ENCODE measurements around the gene WNT9B.

Gene WNT9B

DNA sequence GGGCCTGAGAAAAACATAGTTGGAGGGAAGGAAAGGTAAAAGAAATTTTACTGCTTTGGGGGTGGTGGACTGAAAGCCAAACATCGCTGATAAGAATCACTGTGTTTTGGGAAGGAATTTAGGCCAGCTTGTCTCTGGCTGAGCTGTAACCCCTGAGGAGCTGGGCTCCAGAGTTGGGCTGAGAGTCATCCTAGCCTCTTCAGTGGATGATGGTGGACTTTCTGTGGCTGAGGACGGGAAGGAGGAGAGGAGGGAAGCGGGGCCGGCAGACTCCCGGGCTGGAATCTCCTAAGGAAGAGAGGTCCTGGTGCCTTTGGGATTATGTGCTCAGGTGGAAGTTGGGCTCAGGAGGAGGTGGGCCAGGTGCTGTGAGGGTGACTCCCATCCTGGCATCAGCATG lies 8.6 kb downstream of the WNT9B start:
- DNase-seq, result no peak

GRCh38 chr17:46862949-46863348 lies 11.6 kb downstream of the WNT9B start:
- DNase-seq, result no peak

DNA sequence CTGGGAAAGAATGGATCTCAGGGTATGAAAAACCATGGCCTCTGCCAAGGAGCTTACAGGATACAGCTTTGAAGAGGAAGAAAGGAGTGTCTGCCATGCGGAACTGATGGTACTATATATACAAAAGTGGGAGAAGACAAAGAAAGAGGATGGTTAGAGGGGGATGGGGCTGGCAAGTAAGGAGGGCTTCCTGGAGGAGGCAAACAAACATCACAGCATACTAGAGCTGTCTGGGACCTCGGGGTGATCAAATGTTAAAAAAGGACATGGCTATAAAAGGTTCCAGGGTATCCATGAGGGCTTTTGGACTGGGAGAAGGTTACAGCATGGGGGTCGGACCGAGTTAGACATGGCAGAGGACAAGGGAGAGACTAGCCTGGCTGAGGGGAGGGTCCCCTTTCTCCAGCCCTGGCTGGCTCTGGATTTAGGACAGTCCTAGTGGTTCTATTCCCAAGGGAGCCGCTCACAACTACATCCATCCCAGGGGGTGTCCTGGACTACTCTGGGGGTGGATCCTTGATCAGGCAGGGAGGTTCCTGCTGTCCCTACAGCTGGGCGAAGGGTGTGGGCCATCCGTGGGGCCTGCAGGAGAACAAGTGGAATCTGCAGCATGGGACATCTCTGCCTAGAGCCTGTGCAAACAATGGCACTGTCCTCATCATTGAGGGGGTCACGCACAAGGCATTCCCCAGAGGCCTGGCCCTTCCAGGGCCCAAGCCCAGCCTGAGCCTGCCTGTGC lies 12.2 kb downstream of the WNT9B start:
- no peak for DNase-seq

DNA sequence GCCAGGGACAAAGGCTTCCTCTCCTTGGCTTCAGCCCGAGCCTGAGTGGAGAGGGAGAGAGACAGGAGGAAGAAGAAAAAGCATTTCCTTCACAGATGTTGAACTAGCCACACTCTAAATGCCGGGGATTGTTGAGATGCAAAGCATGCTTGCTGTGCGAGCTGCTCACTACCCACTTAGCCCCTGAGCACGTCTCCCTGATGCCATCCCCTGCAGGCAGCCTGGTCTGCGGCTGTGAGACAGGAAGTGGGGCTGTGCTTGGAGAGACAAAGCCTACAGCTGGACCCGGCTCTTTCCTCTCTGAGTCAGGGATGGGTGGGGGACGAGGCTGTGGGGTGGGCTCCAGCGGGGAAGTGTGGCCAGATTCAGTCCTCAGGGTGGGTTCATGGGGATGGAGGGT lies 13.7 kb downstream of the WNT9B start:
- DNase-seq, result no peak

GRCh38 chr17:46866325-46866724 lies 14.9 kb downstream of the WNT9B start:
- no peak for DNase-seq

GRCh38 chr17:46866747-46867146 lies 15.4 kb downstream of the WNT9B start:
- no peak for DNase-seq

- DNase-seq, result no peak
Measured at GRCh38 chr17:46868689-46869187, 17.4 kb downstream of the WNT9B start.

DNA sequence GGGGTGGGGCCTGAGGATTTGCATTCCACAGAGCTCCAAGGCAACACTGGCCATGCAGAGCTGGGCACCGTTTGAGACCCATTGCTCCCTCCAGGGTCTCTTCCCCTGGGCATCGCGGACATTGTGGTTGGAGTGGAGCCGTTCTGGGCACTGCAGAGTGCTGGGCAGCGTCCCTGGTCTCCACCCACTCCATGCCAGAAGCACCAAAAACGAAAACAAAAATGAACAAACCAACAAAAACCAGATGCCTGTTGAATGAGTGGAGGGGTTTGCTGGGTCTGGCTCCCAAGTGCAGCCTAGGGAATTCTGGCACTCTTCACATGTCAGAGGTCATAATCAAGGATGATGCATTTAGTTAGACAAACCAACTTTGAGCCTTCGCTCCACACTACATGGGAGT lies 17.9 kb downstream of the WNT9B start:
- no peak for DNase-seq

DNA sequence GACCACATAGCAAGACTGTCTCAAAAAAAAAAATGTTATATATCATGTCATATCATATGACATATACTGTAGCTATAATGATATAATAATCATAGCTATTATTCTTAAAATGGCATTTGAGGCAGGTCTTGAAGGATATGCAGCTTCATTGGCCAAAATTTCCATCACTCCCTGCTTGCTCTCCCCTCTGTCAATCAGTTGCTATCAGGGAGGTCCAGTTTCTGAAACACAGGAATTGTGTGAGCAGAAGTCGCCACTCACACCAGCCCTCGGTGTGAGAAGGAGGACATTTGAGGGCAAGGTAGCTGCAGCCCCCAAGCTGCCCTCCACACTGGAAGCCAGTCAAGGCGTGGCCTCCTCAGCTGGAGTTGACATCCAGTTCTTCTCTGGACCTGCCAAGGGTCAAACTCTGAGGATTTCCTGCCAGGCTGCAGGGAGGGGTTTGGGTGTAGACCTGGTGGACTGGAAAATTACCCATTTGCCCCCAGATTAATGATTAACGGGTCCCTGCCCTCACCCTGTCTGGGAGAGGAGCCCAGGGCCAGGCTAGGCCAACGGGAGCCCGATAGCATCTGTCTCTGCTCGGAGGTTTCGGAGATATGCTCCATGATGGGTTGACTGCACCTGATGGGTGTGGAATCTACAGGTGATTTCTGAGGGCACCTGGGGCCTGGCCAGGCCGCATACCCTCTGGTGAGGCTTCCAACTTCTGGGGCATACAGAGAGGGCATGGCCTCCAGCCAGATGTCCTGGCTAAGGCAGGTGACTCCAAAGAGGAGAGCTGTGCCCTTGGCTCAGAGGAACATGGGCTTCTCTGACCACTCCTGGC lies 18.8 kb downstream of the WNT9B start:
- DNase-seq, result no peak

DNA sequence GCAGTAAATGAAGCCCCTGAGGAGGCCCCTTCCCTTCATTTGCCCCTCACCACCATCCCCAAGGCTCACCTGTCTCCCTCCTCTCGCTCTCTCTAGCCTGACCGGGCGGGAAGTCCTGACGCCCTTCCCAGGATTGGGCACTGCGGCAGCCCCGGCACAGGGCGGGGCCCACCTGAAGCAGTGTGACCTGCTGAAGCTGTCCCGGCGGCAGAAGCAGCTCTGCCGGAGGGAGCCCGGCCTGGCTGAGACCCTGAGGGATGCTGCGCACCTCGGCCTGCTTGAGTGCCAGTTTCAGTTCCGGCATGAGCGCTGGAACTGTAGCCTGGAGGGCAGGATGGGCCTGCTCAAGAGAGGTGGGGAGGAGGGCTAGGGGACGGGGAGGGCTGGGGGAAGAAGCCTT lies 21.0 kb downstream of the WNT9B start:
- DNase-seq, result no peak

GRCh38 chr17:46873941-46874645 lies 22.7 kb downstream of the WNT9B start:
- no peak for DNase-seq

DNA sequence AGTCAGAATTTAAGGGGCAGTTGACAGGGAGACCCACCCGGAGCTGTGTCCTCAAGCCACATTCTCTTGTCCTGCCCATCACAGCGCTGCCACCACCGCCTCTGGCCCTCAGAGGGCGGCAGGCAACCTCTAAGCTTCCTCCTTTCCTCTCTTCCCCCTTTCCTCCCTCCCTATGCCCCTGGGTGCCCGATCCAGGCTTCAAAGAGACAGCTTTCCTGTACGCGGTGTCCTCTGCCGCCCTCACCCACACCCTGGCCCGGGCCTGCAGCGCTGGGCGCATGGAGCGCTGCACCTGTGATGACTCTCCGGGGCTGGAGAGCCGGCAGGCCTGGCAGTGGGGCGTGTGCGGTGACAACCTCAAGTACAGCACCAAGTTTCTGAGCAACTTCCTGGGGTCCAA lies 23.5 kb downstream of the WNT9B start:
- DNase-seq, result no peak

DNA sequence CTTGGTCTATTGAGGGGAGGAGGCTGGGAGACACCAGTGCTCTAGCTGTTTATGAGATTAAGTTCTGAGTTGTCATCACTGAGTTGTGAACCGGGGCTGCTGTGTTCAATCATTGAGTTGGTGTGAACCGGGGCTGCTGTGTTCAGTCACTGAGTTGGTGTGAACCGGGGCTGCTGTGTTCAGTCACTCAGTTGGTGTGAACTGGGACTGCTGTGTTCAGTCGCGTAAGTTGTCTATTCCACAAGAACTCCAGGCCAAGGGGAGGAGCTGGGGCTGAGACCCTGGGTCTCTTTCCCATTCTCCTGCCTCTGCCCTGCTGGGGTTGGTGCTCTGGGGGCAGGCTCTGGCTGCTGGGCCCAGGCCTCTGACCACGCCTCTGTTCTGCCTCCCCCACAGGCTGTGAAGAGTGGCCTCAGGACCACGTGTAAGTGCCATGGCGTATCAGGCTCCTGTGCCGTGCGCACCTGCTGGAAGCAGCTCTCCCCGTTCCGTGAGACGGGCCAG lies 24.5 kb downstream of the WNT9B start:
- DNase-seq, result no peak

DNA sequence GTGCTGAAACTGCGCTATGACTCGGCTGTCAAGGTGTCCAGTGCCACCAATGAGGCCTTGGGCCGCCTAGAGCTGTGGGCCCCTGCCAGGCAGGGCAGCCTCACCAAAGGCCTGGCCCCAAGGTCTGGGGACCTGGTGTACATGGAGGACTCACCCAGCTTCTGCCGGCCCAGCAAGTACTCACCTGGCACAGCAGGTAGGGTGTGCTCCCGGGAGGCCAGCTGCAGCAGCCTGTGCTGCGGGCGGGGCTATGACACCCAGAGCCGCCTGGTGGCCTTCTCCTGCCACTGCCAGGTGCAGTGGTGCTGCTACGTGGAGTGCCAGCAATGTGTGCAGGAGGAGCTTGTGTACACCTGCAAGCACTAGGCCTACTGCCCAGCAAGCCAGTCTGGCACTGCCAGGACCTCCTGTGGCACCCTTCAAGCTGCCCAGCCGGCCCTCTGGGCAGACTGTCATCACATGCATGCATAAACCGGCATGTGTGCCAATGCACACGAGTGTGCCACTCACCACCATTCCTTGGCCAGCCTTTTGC lies 25.0 kb downstream of the WNT9B start:
- DNase-seq, result no peak

DNA sequence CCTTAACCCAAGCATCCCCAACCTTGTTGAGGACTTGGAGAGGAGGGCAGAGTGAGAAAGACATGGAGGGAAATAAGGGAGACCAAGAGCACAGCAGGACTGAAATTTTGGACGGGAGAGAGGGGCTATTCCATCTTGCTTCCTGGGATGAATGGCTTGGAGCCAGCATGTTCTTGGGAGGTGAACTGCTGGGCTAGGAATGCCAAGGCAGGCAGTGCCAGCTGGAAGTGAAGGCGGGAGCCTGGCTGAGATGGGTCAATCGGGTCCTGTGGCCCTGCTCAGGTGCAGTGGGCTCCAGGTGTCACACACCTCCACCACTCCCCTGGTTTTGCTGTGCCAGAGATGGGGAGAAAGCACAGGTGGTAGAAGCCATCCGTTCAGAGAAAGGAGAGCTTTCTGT lies 25.5 kb downstream of the WNT9B start:
- no peak for DNase-seq

DNA sequence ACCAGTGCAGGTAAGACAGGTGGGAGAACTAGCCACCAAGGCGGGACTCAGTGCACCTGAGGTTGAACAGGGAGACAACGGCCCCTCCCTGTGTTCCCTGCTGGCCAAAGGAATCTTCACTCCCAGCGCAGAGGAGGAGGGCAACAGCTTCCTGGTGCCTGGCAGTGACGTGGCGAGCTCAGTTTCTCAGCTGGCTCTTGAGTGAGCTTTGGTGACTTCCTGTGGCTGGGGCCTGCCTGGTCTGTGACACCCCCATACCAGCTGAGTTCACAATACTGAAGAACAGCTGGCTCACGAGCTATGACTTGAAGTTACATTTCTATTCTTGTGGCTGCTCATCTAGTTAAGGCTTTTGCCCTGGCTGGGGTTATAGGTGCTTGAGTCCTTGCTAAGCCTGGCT lies 26.1 kb downstream of the WNT9B start:
- DNase-seq, result no peak

- DNase-seq, result no peak
Measured at GRCh38 chr17:46878055-46878454, 26.7 kb downstream of the WNT9B start.

DNA sequence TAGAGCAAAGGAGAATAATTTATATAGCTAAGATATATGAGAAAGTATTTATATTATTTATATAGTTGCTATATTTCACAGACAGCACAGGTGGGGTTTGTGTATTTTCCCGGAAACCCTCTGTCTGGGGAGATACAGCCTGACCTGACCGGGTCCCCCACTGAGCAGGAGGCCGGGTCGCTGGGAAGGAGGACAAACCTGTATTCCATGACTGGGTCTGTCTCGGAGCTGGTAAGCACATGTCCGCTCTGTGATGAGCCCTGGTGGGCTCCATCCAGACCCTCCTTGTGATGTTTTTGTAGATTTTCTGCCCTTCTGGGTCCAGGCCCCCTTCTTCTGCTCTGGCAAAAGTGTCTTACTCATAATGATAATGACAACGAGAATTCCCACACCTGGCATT lies 27.7 kb downstream of the WNT9B start:
- no peak for DNase-seq

- no peak for DNase-seq
Measured at GRCh38 chr17:46881015-46881414, 29.6 kb downstream of the WNT9B start.

DNA sequence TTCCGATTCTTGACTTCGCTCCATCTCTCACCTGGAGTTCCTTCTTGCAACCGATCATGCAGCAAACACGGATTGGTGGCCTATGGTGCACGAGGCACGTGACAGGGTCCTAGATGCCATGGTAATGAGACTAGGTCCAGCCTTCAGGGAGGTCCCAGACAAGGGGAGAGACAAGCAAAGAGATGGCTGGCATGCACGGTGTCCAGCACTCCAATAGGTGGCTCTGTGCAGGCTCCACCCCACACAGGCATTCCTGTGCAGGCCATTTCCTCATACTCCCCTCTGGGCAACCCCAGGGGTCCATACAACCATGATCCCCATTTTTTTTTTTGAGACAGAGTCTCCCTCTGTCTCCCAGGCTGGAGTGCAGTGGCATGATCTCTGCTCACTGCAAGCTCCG lies 31.3 kb downstream of the WNT9B start:
- DNase-seq, result no peak

DNA sequence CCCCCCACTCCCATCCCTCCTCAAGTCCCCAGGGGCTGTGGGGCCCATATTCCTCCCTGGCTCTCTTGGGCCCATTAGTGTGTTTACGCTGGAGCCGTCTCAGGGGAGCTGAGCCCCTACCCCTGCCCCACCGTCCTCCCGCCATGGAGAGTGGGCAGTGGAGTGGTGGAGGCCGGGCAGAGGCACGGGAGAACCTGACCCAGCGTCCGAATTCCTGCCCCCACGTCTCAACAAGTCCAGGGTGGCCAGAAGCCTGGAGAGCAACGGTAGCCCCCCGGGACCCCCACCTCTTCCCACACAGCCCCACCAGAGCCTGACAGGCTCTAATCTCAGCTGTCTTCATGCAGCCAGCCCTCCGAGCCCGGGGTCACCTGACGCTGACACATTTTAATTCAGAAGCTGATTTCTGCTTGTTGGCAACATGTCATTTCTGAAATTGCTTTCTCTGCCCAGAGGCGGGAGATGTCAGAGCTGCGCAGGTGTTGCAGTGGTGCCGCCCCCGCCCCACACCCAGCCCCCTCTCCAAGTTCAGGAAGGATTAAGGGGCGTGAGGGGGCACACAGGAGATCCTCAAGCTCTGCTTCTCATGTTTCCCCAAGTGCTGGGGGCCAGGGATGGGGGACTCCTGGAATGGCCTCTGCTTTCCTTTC lies 32.6 kb downstream of the WNT9B start:
- no peak for DNase-seq

DNA sequence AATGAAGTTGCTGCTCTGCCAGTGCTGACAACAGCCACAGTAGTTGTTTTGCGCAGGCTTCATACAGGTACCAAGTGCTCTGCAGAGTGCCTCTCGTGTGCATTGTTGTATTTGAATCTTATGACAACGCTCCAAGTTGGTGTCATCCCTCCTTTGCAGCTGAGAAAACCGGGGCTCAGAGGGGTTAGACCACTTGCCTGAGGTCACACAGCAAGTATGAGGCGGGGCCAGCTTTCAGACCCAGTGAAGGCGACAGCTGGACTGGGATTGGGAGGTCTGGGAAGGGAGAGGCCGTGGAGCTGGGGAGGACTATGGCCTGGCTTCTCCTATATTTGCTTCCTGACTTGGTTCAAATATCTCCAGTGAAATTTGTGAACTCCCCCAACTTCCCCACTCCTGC lies 33.2 kb downstream of the WNT9B start:
- no peak for DNase-seq

All from left hindlimb (tissue), 1 donor.